ENCODE data around the gene SDC3.
"Not testable (repeated sequence)": the region's sequence is repeated elsewhere in the genome, so short reads cannot be mapped to it uniquely, and the experiment has no call there.

- TF ChIP-seq ZBTB40 (IDR thresholded peaks at IDR 0.05; ENCODE audit: borderline replicate concordance); TAF1 (IDR thresholded peaks at IDR 0.05; ENCODE audit: borderline replicate concordance, low read depth, low read length); CTCF (IDR thresholded peaks at IDR 0.05 in 2 of 3, conservative IDR thresholded peaks at IDR 0.05 in 1 of 3; ENCODE audit: control insufficient read depth in 2 of 3, extremely low read depth in 1 of 3, insufficient read depth in 1 of 3, low read depth in 3 of 3, low read length in 3 of 3); HDAC6 (IDR thresholded peaks at IDR 0.05; ENCODE audit: unreplicated experiment); CHD2 (IDR thresholded peaks at IDR 0.05; ENCODE audit: borderline replicate concordance, low read depth, low read length); CEBPB (IDR thresholded peaks at IDR 0.05; ENCODE audit: borderline replicate concordance in 1 of 2, low read depth in 2 of 2, low read length in 2 of 2); MEF2A (IDR thresholded peaks at IDR 0.05; ENCODE audit: insufficient read depth, low read depth, low read length); GATAD2B (conservative IDR thresholded peaks at IDR 0.05; ENCODE audit: low read depth); CHD1 (IDR thresholded peaks at IDR 0.05; ENCODE audit: low read depth, low read length); ATF7 (IDR thresholded peaks at IDR 0.05; ENCODE audit: low read depth); MXI1 (IDR thresholded peaks at IDR 0.05; ENCODE audit: low read depth, low read length); REST (IDR thresholded peaks at IDR 0.05; ENCODE audit: low read depth, low read length); CREM (IDR thresholded peaks at IDR 0.05; ENCODE audit: low read depth); ZNF24 (IDR thresholded peaks at IDR 0.05): not testable (repeated sequence)
Observed at GRCh38 chr1:30948813-30949486, 40.4 kb upstream of the SDC3 start.
